ENCODE data around the gene CHD9.
A peak's percentile ranks its signal among the peaks of the same experiment; 100 is the strongest.
"Not testable (repeated sequence)": the region's sequence is repeated elsewhere in the genome, so short reads cannot be mapped to it uniquely, and the experiment has no call there.

The CHD9 gene

GRCh38 chr16:53075461-53075860 is 20.7 kb downstream of the CHD9 start:
- not testable (repeated sequence) for DNase-seq

- no peak for DNase-seq
Observed at GRCh38 chr16:53078247-53078646, 23.5 kb downstream of the CHD9 start.

DNA sequence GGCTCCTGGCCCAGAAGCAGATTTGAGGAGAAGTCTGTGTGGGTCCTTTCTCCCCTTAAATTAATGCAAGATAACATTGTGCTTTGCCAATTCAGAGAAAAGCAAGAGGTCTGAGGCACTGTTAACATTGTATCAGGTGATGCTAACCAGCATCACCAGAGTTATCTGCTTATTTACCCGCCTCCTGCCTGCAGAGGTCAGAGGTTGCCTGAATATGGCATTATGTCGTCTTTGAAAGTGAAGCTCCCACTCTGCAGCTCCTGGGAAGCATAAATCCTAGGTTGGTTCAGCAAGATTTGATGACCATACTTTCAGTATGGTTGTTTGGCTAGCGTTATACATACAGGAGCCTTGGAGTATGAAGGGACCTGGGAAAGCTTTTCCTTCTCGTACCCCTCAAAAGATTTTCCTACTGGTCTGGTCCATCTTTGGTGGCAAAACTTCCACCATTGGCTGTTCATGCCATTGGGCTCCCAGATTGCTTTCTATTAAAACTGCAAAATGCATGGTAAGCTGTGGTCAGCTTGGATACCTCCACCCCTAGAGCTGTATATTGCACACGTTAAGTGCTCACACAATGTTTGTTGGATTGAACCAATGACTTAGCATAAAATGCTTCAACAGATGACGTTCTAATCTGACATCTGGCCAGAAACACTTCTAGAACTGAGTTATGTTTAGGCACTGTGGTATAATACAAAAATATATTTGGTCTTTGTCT is 24.1 kb downstream of the CHD9 start:
- no peak for DNase-seq

DNA sequence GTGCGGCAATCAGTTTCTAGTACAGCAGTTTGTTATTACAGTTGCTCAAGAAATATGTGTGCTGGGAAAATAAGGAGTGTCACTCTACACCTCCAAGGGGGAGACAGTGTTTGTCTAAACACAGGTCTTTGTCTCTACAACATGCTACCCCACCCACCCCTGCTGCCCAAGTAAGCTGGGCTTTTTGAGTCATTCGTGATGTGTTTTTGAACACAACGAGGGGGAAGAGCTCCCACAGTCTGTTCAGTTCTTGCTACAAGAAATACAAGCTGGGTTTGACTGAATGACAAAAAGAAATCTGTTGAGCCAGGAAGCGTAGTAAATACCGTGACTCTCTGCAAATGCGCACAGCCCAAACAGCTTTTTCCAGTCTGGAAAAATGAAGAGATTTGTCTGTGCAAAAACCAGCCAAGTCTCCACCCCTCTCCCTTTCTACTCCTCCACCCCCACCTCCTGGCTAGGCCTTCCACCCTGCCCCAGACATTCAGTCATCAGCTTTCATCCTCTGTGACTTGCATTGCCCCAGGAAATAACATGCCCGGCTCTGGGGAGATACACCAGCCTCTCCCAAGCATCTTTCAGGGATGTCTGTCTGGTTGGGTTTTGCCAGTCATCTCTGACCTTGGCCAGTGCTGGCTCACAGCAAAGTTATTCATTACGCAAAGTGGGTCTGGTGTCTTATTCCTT is 25.7 kb downstream of the CHD9 start:
- DNase-seq = no peak

- DNase-seq = no peak
Observed at GRCh38 chr16:53081032-53081424, 26.2 kb downstream of the CHD9 start.

GRCh38 chr16:53081686-53082407 is 27.1 kb downstream of the CHD9 start:
- no peak for DNase-seq

DNA sequence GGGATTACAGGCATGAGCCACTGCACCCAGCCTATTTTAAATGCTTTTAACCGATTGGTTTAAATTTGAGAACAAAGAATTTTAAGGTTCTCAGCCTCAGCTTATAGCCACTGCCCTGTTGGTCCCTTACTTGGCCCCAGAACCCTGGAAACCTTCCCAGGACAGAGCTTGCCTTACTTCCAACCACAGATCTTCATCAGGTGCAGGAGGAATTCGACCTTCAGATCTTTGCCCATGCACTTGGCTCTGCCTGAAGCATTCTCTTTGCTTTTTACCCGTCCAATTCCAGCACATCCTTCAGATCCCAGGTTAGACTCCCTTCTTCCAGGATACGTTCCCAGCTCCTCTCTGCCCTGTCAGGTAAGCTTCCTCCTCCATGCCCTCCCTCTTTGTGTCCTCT is 27.7 kb downstream of the CHD9 start:
- no peak for DNase-seq

GRCh38 chr16:53083119-53083518 is 28.3 kb downstream of the CHD9 start:
- DNase-seq = no peak

- no peak for DNase-seq
Observed at GRCh38 chr16:53084141-53084541, 29.4 kb downstream of the CHD9 start.

DNA sequence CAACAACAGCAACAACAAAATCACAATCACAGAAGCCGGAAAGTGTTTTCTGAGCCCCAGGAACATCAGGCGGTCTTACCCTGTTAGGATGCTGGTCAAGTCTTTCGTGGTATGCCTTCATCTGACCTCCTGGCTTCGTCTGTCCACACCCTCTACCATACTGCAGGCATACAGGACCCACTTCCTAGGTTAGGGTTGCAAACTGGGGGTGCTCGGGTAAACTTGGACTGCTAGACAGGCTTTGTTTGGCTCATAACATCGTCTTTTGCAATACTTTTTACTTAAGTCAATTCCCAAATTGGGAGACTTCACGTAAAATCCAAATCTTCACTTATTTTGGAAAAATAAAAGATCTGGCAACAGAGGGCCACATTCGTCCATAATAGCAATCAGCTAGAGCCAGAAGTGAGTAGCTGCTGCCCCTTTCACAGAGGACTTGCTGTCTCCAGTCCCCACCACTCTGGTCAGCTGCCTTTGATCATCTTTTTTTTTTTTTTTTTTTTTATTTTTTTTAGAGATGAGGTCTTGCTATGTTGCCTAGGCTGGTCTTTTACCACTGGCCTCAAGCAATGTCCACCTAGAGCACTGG is 30.0 kb downstream of the CHD9 start:
- no peak for DNase-seq

DNA sequence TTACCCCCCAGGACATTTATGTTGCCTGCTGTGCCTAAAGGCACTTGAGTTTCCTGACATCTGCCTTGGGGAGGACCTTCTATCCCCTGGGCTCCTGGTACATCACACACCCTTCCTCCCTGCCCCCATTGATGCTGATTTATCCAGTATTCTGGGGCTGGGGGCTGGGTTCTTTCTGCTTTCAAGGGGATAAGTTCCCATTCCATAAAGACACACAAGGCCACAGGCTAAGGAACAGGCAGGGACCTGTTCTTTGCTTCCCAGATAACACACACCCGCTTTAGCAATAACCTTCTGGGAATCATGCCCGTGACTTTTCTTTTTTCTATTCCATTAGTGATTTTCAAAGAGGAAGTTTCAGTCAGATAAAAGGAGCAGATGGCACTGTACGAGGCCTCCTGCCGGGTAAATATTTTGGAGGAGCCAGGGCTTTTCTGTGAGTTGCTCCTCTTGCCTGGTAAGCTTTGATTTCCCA is 30.6 kb downstream of the CHD9 start:
- no peak for DNase-seq

DNA sequence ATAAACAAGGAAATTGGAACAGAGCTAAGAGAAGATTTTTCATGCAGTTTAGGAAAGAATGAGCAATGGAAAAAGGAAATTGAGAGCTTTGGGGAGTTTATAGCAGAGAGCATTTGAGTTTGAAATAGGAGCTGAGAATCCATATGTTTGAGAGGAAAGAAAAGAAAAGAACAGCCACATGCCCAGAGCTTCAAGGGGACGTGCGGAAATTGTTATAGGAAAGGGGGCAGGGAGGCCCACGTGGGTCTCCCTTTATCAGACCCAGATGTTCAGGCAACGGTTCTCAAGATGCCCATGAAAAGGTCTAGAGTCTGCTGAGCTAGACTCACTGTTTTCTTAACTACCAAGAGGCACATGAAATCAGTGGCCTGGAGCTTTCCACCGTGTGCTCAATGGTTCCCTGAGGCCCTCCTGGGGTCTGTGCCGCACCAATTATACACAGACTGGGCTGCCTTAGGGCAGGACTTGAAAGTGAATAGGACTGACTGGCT is 31.2 kb downstream of the CHD9 start:
- no peak for DNase-seq

DNA sequence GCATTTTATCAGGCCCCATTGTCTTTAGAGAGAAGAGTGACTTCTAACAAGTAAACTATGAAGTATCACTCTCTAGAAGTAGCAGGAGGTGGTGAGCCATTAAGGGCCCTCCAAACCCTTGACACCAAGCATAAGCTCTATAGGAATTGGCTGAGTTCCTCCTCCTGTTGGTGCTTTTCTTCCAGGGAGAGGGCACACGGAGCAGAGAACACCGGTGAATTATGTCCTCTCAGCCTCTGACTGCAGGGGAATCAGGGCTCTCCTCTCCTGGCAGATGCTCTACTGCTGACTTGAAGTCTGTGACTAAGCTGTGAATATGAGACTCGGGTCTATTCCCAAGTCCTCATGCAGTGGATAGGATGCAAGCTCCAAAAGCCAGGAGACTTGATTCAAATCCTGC is 32.3 kb downstream of the CHD9 start:
- DNase-seq = no peak

DNA sequence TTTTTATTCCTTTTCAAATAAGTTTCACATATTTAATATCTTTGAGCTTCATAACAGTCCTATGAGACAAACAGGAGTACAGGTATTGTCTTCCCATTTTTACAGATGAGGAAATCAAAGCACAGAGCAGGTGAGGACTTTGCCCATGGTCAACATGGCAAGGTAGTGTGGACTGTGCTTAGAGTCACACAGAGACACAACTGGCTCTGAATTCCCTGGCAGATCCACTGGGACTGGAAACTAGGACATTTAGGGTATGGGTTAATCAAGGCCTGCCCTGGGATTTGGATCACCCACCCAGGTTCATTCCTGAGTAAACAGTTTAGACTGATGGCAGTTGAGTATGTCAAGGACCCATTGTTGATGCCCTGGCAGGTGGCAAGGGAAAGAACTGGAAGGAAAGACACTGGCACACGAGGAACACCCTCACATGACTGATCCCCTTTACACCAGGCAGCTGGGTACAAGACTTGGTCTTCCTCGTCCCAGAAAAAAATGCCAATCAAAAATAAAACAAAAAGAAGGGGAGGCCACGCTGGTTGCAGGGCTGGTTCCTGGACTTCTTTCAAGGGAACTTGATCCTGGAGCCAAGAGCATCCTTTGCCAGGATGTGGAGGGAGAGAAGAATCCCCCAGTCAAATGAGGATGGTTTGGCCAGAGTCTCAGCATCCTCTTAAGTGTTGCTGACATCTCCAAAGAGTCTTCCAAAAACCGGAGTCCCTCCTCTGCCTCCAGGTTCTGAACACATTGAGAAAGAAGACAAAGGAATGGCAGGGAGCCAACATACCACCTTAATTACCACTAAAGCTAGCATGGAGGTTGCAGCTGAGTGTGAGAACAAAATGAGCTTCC is 34.9 kb downstream of the CHD9 start:
- DNase-seq = no peak

- DNase-seq = no peak
Observed at GRCh38 chr16:53090286-53090590, 35.4 kb downstream of the CHD9 start.

DNA sequence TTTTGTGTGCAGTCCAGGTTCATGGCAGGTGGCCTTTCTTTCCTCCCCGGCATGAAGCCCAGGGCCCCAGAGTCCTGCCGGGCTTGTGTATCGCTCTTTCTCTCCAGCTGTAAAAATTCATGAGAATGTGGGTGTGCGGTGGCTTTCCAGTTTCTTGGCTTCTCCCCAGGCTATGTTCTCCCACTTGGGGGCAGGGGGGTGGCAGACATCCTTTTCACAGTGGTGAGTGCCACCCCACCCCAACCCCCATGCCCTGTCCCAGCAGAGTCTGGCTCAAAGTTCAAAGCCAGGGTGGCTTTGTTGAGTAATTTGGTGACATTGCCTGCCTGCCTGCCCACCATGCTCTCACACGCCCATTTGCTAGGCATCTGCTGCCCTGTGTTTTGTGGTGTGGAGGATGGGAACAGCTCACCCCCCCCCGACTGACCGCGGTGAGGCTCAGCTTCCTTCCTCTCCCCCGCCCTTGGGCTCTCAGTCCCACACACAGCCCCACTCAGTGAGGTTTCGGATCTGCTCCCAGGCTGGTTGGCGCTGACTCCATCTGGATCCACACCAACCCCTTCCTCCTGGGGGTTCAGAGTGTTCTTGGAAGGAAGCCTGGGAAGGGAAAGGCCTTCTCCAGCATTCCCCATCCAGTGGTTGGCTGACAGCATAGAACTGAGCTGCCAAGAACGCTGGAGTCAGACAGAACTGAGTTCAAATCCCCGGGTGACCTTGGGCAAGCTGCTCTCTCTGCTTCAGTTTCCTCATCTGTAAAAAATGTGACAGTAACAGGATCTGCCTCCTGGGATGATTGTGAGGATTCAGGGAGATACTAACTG is 36.0 kb downstream of the CHD9 start:
- DNase-seq = peak; percentile 32

- peak; percentile 29 for DNase-seq
Observed at GRCh38 chr16:53091466-53092211, 36.8 kb downstream of the CHD9 start.

DNA sequence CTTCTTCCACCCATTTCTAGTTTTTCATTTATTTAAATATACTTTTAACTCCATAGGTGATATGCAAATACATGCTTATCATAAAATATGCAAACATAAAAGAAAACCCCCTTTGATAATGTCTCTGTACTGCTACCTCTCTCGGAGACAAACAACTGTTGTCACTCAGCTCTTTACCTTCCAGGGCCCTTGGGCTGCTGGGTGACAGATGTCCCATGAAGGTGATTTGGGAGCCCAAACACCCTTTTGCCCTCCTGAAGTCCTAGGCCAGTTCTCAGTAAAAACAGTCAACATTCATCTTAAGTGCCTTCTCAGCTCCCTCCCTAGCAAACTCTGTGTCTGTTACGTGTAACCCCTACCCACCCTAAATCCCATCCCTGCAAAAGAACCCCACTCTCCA is 37.5 kb downstream of the CHD9 start:
- no peak for DNase-seq

GRCh38 chr16:53093162-53093744 is 38.5 kb downstream of the CHD9 start:
- no peak for DNase-seq

GRCh38 chr16:53094013-53094630 is 39.3 kb downstream of the CHD9 start:
- no peak for DNase-seq
